Stimulated activated CD4-positive, alpha-beta T cell treated with anti-CD3 and anti-CD28 coated beads, Interleukin-12 subunit alpha, Interleukin-12 subunit beta, amount 100 ng/mL, for 4 hours (primary cell): ENCODE measurements around the gene NALCN.

Source experiments
- DNase-seq: peaks from one replicate; pipeline ENCODE4 v3.0.0-alpha.2; 2020

NALCN gene

GRCh38 chr13:101416181-101417042, at the start of gene NALCN:
Gene NALCN, minus strand, starts transcription at chr13:101416508. Its CDS starts 17,382 bp downstream, at chr13:101399126.
- DNase-seq, result no peak

GRCh38 chr13:101465877-101466276, 49.6 kb upstream of the NALCN start:
- DNase-seq, result no peak

- DNase-seq, result no peak
These were observed 40.9 kb upstream of the NALCN start for GRCh38 chr13:101457176-101457575.

GRCh38 chr13:101455863-101456262, 39.6 kb upstream of the NALCN start:
- DNase-seq, result no peak

GRCh38 chr13:101454767-101455166, 38.5 kb upstream of the NALCN start:
- DNase-seq, result no peak

- DNase-seq, result no peak
These were observed 37.5 kb upstream of the NALCN start for GRCh38 chr13:101453784-101454201.

GRCh38 chr13:101452519-101453485, 36.5 kb upstream of the NALCN start, which contains the start of gene ITGBL1:
Gene ITGBL1, plus strand, starts transcription at chr13:101452675. Its CDS starts 159 bp downstream, at chr13:101452834.
- DNase-seq, result no peak

GRCh38 chr13:101451641-101452040, 35.3 kb upstream of the NALCN start:
- no peak for DNase-seq

GRCh38 chr13:101450749-101451130, 34.4 kb upstream of the NALCN start:
- DNase-seq, result no peak

- DNase-seq, result no peak
These were observed 33.8 kb upstream of the NALCN start for GRCh38 chr13:101449790-101450748.

- no peak for DNase-seq
These were observed 31.5 kb upstream of the NALCN start for GRCh38 chr13:101447852-101448251.

- no peak for DNase-seq
These were observed 18.2 kb upstream of the NALCN start for GRCh38 chr13:101434486-101434885.

GRCh38 chr13:101433895-101434294, 17.6 kb upstream of the NALCN start:
- DNase-seq, result no peak

- DNase-seq, result no peak
These were observed 13.4 kb upstream of the NALCN start for GRCh38 chr13:101429733-101430132.

- DNase-seq, result no peak
These were observed 9.3 kb upstream of the NALCN start for GRCh38 chr13:101425623-101426022.

GRCh38 chr13:101425156-101425471, 8.8 kb upstream of the NALCN start:
- DNase-seq, result no peak

- no peak for DNase-seq
These were observed 8.3 kb upstream of the NALCN start for GRCh38 chr13:101424381-101425155.

GRCh38 chr13:101423872-101424271, 7.6 kb upstream of the NALCN start:
- DNase-seq, result no peak

- no peak for DNase-seq
These were observed 1.2 kb upstream of the NALCN start for GRCh38 chr13:101417501-101417900.

GRCh38 chr13:101417043-101417406, 717 bp upstream of the NALCN start:
- no peak for DNase-seq

GRCh38 chr13:101415358-101416174, 742 bp downstream of the NALCN start:
- no peak for DNase-seq
